ENCODE measurements around the gene LHFPL3.
"Not testable (repeated sequence)": the region's sequence is repeated elsewhere in the genome, so short reads cannot be mapped to it uniquely, and the experiment has no call there.

Gene LHFPL3

GRCh38 chr7:104695563-104695962 is 367.2 kb downstream of the LHFPL3 start:
- DNase-seq (ENCODE audit: low read depth): no peak

- DNase-seq (ENCODE audit: low read depth): no peak
These were observed 371.9 kb downstream of the LHFPL3 start for GRCh38 chr7:104700336-104700735.

GRCh38 chr7:104721027-104721426 is 392.6 kb downstream of the LHFPL3 start:
- DNase-seq (ENCODE audit: low read depth): not testable (repeated sequence)

- DNase-seq (ENCODE audit: low read depth): no peak
These were observed 394.6 kb downstream of the LHFPL3 start for GRCh38 chr7:104723001-104723400.

GRCh38 chr7:104758504-104758903 is 430.1 kb downstream of the LHFPL3 start:
- DNase-seq (ENCODE audit: low read depth): no peak

- DNase-seq (ENCODE audit: low read depth): no peak
These were observed 433.5 kb downstream of the LHFPL3 start for GRCh38 chr7:104761892-104762291.

GRCh38 chr7:104767113-104767512 is 438.7 kb downstream of the LHFPL3 start:
- no peak for DNase-seq (ENCODE audit: low read depth)

GRCh38 chr7:104767826-104768536 is 439.6 kb downstream of the LHFPL3 start:
- DNase-seq (ENCODE audit: low read depth): no peak

GRCh38 chr7:104772405-104773345 is 444.3 kb downstream of the LHFPL3 start:
- DNase-seq (ENCODE audit: low read depth): no peak

GRCh38 chr7:104773796-104774195 is 445.4 kb downstream of the LHFPL3 start:
- DNase-seq (ENCODE audit: low read depth): no peak

GRCh38 chr7:104775531-104775930 is 447.1 kb downstream of the LHFPL3 start:
- no peak for DNase-seq (ENCODE audit: low read depth)

GRCh38 chr7:104777301-104777800 is 448.9 kb downstream of the LHFPL3 start:
- no peak for DNase-seq (ENCODE audit: low read depth)

GRCh38 chr7:104779888-104780287 is 451.5 kb downstream of the LHFPL3 start:
- no peak for DNase-seq (ENCODE audit: low read depth)

GRCh38 chr7:104784686-104785085 is 456.3 kb downstream of the LHFPL3 start:
- no peak for DNase-seq (ENCODE audit: low read depth)

- DNase-seq (ENCODE audit: low read depth): no peak
These were observed 461.4 kb downstream of the LHFPL3 start for GRCh38 chr7:104789780-104790179.

GRCh38 chr7:104790440-104790839 is 462.0 kb downstream of the LHFPL3 start:
- DNase-seq (ENCODE audit: low read depth): no peak

GRCh38 chr7:104791080-104791479 is 462.7 kb downstream of the LHFPL3 start:
- no peak for DNase-seq (ENCODE audit: low read depth)

- no peak for DNase-seq (ENCODE audit: low read depth)
These were observed 464.7 kb downstream of the LHFPL3 start for GRCh38 chr7:104793066-104793465.

GRCh38 chr7:104794154-104794553 is 465.8 kb downstream of the LHFPL3 start:
- no peak for DNase-seq (ENCODE audit: low read depth)

GRCh38 chr7:104794589-104794988 is 466.2 kb downstream of the LHFPL3 start:
- DNase-seq (ENCODE audit: low read depth): no peak

GRCh38 chr7:104795086-104795485 is 466.7 kb downstream of the LHFPL3 start:
- no peak for DNase-seq (ENCODE audit: low read depth)

GRCh38 chr7:104795616-104796398 is 467.4 kb downstream of the LHFPL3 start:
- no peak for DNase-seq (ENCODE audit: low read depth)
